GM12864 (cell line): ENCODE measurements around the gene MYO3A.

Experiments
- DNase-seq: peaks from one replicate; pipeline ENCODE4 v3.0.0-alpha.2; 2011; ENCODE audit warnings: low read depth
- H3K4me3 ChIP-seq: 2 replicates; pipeline ENCODE4 v1.5.1; 2011; ENCODE audit warnings: mild to moderate bottlenecking, low read depth, low read length, control low read depth
- TF ChIP-seq, protein P1 (sequence below): IDR thresholded peaks from 2 replicates; pipeline ENCODE4 v1.5.1; 2011; ENCODE audit warnings: low read depth, mild to moderate bottlenecking, moderate library complexity, low read length, control low read depth, inconsistent platforms; ENCODE audit errors: missing control alignments

The MYO3A gene

DNA sequence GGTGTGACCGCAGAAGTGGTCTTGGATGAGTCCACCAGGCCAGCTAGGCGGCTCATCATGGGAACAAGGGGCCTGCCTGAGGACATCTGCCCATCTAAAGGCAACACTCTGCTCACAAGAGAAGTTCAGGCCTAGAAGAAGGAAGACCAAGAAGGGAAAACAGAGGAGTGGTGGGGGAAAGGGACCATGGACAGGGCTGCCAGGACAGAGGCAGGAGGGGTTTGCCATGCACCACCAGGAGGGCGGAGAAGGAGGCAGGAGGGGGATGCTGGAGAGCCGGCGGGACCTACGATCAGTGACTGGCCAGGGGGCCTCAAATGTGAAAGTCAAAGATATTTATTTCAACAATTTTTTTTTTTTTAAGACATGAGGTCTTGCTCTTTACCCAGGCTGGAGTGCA lies 315.7 kb downstream of the MYO3A start:
- DNase-seq, result no peak
- TF ChIP-seq, protein P1, sequence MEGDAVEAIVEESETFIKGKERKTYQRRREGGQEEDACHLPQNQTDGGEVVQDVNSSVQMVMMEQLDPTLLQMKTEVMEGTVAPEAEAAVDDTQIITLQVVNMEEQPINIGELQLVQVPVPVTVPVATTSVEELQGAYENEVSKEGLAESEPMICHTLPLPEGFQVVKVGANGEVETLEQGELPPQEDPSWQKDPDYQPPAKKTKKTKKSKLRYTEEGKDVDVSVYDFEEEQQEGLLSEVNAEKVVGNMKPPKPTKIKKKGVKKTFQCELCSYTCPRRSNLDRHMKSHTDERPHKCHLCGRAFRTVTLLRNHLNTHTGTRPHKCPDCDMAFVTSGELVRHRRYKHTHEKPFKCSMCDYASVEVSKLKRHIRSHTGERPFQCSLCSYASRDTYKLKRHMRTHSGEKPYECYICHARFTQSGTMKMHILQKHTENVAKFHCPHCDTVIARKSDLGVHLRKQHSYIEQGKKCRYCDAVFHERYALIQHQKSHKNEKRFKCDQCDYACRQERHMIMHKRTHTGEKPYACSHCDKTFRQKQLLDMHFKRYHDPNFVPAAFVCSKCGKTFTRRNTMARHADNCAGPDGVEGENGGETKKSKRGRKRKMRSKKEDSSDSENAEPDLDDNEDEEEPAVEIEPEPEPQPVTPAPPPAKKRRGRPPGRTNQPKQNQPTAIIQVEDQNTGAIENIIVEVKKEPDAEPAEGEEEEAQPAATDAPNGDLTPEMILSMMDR, result no peak
- H3K4me3 ChIP-seq, result no peak overlapping the region

DNA sequence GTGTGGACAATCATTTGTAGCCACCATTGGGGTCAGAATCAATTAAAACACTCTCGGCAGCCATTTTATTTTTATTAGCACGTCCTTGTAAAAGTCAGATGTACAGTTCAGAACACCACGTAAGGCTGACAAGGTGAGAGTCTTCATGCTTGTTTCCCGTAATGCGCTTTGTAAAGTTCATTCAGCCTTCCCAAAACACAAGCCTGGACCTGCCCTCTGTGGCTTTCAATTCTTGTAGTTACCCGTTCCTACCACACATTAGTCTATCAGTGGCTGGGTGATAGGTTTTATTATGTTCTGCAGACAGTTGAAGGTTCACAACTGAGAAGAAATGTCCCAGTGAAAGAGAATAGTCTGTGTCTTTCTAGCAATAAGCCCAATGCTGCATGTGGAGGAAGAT lies 317.9 kb downstream of the MYO3A start:
- H3K4me3 ChIP-seq, result no peak overlapping the region
- TF ChIP-seq, protein P1, result no peak
- DNase-seq, result no peak

DNA sequence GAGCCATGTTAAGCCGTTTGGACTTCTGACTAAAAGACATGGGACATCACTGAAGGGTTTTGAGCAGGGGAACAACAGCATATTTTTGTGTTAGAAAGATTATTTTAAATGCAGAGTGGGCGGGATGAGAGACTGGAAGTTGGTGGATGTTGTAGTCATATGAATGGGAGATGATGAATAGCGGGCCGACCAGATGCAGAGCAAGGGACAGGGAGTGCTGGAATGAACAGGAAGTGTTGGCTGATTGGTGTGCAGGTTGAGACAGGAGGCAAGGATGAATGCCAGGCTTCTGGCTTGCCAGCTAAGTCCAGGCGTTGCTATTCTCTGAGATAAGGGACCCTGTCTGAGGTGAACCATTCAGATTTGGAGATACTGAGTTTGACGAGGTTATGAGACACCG lies 320.6 kb downstream of the MYO3A start:
- TF ChIP-seq, protein P1, result no peak
- no peak overlapping the region for H3K4me3 ChIP-seq
- no peak for DNase-seq

DNA sequence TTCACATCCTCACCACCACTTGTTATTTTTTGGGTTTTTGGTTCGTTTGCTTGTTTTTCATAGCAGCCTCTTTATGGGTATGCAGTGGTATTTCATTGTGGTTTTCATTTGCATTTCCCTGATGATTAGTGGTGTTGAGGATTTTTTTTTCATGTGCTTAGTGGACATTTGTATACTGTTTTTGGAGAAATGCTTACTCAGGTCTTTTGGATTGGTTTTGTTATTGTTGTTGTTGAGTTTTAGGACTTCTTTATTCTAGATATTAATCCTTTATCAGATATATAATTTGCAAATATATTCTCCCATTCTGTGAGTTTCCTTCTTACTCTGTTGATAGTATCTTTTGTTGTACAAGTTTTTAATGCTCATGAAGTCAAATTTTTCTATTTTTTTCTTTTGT lies 325.3 kb downstream of the MYO3A start:
- DNase-seq, result no peak
- TF ChIP-seq, protein P1, result no peak
- no peak overlapping the region for H3K4me3 ChIP-seq
